ENCODE measurements around the gene PIGM.

PIGM gene

GRCh38 chr1:159989581-159989980 is 42.2 kb downstream of the PIGM start:
- DNase-seq (ENCODE audit: low spot score): no peak

- no peak for DNase-seq (ENCODE audit: low spot score)
These were observed 43.8 kb downstream of the PIGM start for GRCh38 chr1:159988006-159988405.

- no peak for DNase-seq (ENCODE audit: low spot score)
These were observed 44.6 kb downstream of the PIGM start for GRCh38 chr1:159987186-159987585.

- no peak for DNase-seq (ENCODE audit: low spot score)
These were observed 45.3 kb downstream of the PIGM start for GRCh38 chr1:159986531-159986930.

- no peak for DNase-seq (ENCODE audit: low spot score)
These were observed 45.7 kb downstream of the PIGM start for GRCh38 chr1:159986093-159986492.

GRCh38 chr1:159985473-159985872 is 46.3 kb downstream of the PIGM start:
- no peak for DNase-seq (ENCODE audit: low spot score)

GRCh38 chr1:159983681-159984080 is 48.1 kb downstream of the PIGM start:
- no peak for DNase-seq (ENCODE audit: low spot score)

GRCh38 chr1:159982280-159982679 is 49.5 kb downstream of the PIGM start:
- DNase-seq (ENCODE audit: low spot score): no peak

GRCh38 chr1:159981351-159982055 is 50.3 kb downstream of the PIGM start:
- no peak for DNase-seq (ENCODE audit: low spot score)

GRCh38 chr1:159980786-159981185 is 51.0 kb downstream of the PIGM start:
- DNase-seq (ENCODE audit: low spot score): no peak

- no peak for DNase-seq (ENCODE audit: low spot score)
These were observed 51.7 kb downstream of the PIGM start for GRCh38 chr1:159980076-159980475.

GRCh38 chr1:159979257-159979656 is 52.5 kb downstream of the PIGM start:
- no peak for DNase-seq (ENCODE audit: low spot score)

- DNase-seq (ENCODE audit: low spot score): no peak
These were observed 53.7 kb downstream of the PIGM start for GRCh38 chr1:159978107-159978398.

- no peak for DNase-seq (ENCODE audit: low spot score)
These were observed 54.3 kb downstream of the PIGM start for GRCh38 chr1:159977364-159978106.
